GM12891 (cell line): ENCODE results near the gene MMADHC.

Experiments used
- POLR2A ChIP-seq: IDR thresholded peaks from 2 replicates; pipeline ENCODE4 v1.6.1; 2011; ENCODE audit warnings: low read depth, low read length, control low read depth
- POLR2AphosphoS5 ChIP-seq: IDR thresholded peaks from 2 replicates; pipeline ENCODE4 v1.6.1; 2011; ENCODE audit warnings: low read depth, low read length, control low read depth
- POU2F2 ChIP-seq: IDR thresholded peaks from 2 replicates; pipeline ENCODE4 v1.6.1; 2011; ENCODE audit warnings: low read depth, mild to moderate bottlenecking, control low read depth, low read length, moderate library complexity
- TAF1 ChIP-seq: IDR thresholded peaks from 2 replicates; pipeline ENCODE4 v1.6.1; 2011; ENCODE audit warnings: low read depth, low read length, control low read depth

DNA sequence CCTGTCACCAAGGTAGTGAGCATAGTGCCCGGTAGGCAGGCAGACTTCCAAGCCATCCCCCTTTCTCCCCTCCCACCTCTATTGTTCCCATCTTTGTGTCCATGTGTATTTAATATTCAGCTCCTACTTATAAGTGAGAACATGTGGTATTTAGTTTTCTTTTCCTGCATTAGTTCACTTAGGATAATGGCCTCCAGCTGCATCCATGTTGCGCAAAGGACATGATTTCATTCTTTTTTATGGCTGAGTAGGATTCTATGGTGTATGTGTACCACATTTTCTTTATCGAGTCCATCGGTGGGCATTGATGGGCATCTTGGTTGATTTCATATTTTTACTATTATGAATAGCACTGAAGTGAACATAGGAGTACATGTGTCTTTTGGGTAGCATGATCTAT, 35.3 kb downstream of the MMADHC start:
- TF ChIP-seq POLR2A (no peak), TAF1 (no peak), POLR2AphosphoS5 (no peak), POU2F2 (no peak)
